DOHH2 (cell line): ENCODE measurements around the gene CTSZ.

Experiments used
- CTCF ChIP-seq: fragments of 200-600 bp; sonication (generic); IDR thresholded peaks from one replicate; pipeline ENCODE4 v1.5.1; 2014; ENCODE audit warnings: antibody characterized with exemption, mild to moderate bottlenecking, low read depth, low read length; ENCODE audit not compliant: poor library complexity, severe bottlenecking
- EZH2phosphoT487 ChIP-seq: fragments of 200-600 bp; sonication (generic); IDR thresholded peaks from 2 replicates; pipeline ENCODE4 v1.6.1; 2017; ENCODE audit warnings: borderline replicate concordance, mild to moderate bottlenecking, antibody characterized with exemption, low read length, moderate library complexity, mixed read lengths

DNA sequence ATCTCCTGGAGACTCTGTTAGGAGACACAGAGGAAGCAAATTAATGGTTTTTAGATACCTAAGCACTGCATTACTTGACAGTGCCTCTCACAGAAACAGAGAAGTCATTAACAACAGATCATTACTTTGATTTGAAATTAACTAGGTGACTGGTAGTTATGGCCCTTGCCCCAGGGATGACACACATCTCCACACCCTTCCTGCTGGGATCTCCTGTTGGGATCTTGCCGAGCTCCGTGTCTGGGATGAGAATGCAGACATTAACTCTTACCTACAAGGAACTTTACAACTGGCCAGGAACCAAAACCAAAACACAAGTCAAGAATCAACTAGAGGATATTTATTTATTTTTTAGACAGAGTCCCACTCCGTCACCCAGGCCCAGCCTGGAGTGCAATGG is 37.7 kb upstream of the CTSZ start:
- TF ChIP-seq CTCF (no peak), EZH2phosphoT487 (no peak)
